ENCODE results near the gene RBM5.

GRCh38 chr3:50118237-50118636, 29.5 kb downstream of the RBM5 start:
- TF ChIP-seq CTCF (IDR thresholded peaks at IDR 0.05; ENCODE audit: insufficient read depth, low read length, poor library complexity, severe bottlenecking) (no peak), EZH2phosphoT487 (conservative IDR thresholded peaks at IDR 0.05; ENCODE audit: low read length) (no peak)

Measured in SU-DHL-6 (cell line).